Subcutaneous adipose tissue (tissue), 4 donors: Measurements from ENCODE around the gene KLK13. TPM values are rescaled to one million over a fixed set of nuclear protein-coding genes. Genes with fewer than 3 reads are reported as not detected.

Source experiments
- total RNA-seq, 4 donors: library from RNA; depleted of rRNA; stranded (reverse); fragments of >200 nt; gene quantifications; one replicate each; pipeline ENCODE4 v1.1.0, GENCODE V29; 2016
- TF ChIP-seq, protein P1 (sequence below): fragments of 450-650 bp; IDR thresholded peaks from one replicate; pipeline ENCODE4 v1.5.1; 2016; ENCODE audit warnings: low read depth, mild to moderate bottlenecking, control low read depth, antibody characterized with exemption, moderate library complexity

The KLK13 gene
- total RNA-seq, 4 donors from 2014 or later = not detected

DNA sequence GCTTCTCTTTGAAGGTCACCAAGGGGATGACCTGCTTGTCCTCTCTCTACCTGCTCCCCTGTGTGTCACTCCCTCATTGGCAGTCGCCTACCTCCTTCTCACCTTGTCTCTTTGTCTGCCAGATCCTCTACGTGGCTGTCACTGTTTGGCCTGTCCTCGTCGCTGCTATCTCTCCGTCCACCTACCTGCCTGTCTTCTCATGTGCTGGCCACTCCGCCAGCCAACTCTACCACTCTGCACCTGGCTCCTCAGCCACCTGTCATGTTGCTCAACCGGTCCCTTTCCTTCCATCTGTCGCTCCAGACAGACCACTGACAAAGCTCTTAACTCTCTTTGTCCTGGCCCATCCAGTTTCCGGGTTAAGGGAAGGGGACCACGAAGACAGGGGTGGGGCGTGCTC is 30.2 kb downstream of the KLK13 start, which contains the start of gene KLK12:
Gene KLK12 (minus strand): TSS at position 299 of the 400 bp plus-strand sequence. CDS start 381 bp downstream, outside the sequence.
- TF ChIP-seq, protein P1, sequence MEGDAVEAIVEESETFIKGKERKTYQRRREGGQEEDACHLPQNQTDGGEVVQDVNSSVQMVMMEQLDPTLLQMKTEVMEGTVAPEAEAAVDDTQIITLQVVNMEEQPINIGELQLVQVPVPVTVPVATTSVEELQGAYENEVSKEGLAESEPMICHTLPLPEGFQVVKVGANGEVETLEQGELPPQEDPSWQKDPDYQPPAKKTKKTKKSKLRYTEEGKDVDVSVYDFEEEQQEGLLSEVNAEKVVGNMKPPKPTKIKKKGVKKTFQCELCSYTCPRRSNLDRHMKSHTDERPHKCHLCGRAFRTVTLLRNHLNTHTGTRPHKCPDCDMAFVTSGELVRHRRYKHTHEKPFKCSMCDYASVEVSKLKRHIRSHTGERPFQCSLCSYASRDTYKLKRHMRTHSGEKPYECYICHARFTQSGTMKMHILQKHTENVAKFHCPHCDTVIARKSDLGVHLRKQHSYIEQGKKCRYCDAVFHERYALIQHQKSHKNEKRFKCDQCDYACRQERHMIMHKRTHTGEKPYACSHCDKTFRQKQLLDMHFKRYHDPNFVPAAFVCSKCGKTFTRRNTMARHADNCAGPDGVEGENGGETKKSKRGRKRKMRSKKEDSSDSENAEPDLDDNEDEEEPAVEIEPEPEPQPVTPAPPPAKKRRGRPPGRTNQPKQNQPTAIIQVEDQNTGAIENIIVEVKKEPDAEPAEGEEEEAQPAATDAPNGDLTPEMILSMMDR = no peak

DNA sequence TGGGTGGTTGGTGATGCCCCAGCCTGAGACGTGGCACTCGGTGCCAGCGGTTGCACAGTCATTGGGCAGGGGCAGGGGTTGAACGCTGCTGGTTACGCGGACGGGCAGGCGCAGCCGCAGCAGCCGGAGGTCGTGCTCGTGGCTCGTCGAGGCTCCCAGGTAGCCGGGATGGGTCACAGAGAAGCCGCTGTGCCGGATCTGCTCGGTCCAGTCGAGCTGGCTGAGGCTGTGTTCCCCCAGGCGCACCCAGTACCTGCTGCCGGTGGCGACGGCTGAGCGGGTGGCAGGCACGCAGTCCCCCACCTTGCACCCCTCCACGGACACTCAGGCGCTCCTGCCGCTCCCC is 33.0 kb downstream of the KLK13 start:
- TF ChIP-seq, protein P1 = no peak

DNA sequence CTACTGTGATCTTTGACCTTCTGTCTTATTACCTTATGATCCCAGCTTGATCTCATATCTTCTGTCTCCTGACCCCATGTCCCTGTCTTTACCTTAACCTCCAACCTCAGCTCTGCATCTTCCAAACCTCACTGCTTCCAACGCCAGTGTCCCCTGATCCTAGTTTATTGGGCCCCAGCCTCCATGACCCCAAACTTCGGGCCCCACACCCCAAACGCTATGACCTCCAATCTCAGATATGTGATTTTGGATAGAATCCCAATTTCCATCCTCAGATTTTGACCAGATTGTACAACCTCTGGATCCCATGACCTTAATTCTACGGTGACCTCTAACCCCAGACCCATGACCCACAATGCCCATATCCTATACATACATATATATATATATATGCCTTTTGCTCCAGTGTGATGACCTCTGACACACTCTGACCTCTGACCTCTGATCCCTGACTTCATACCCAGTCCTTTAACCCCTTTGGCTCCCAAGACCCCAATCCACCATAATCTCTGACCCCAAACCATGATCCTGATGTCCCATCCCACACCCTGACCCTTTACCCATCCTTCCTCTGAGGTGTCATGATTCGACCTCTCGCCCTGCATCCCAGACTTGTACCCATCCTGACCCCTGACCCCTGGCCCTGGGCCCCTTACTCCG is 33.5 kb downstream of the KLK13 start:
- TF ChIP-seq, protein P1 = no peak

DNA sequence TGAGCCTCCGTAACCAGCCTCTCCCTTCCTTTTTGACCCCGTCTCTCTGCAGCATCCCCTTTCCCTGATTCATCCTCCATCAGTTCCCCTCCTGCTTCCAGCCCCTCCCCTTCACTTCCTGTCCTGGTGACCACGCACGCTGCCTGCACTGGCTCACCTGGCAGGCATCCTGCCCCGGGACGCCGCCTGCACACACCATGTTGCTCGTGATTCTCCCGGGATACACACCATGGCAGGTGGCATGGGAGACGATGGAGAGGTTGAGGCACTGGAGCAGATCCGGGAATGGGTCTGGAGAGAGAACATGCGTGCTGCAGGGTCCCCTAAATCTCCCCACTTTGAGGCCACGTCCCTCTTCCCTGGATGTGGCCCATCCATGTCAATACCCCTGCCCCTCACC is 34.3 kb downstream of the KLK13 start:
- TF ChIP-seq, protein P1 = no peak

DNA sequence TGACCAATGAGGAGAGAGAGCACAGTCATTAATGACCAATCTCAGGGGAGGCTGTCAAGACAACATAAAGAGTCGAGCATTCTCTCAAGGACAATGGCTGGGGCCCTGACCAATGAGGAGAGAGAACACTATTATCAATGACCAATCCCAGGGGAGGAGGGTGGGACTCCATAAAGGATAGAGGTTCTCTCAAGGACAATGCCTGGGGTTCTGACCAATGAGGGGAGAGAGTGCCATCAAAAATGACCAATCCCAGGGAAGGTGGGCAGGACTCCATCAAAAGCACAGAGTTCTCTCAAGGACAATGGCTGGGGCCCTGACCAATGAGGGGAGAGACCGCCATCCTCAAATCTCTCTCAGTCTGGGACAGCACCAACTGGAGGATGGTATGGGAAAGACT is 35.2 kb downstream of the KLK13 start:
- TF ChIP-seq, protein P1 = no peak

DNA sequence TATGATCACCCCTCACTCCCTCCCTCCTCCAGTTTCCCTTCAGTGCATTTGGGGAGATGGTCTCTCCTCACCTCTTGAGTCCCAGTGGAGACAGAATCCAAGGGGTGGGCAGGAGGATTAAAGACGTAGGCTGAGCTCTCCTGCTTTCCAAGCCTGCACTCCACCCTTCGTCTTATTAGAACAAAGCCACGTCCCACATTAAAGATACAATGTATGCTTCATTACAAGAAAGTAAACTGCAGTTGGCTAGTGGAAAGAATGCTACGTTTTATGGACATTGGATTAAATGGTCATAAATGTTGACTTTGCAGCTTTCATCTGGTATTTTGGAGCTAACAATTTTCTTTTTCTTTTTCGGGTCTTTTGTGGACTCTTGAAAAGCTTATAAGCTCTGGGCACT is 37.0 kb downstream of the KLK13 start:
- TF ChIP-seq, protein P1 = no peak

DNA sequence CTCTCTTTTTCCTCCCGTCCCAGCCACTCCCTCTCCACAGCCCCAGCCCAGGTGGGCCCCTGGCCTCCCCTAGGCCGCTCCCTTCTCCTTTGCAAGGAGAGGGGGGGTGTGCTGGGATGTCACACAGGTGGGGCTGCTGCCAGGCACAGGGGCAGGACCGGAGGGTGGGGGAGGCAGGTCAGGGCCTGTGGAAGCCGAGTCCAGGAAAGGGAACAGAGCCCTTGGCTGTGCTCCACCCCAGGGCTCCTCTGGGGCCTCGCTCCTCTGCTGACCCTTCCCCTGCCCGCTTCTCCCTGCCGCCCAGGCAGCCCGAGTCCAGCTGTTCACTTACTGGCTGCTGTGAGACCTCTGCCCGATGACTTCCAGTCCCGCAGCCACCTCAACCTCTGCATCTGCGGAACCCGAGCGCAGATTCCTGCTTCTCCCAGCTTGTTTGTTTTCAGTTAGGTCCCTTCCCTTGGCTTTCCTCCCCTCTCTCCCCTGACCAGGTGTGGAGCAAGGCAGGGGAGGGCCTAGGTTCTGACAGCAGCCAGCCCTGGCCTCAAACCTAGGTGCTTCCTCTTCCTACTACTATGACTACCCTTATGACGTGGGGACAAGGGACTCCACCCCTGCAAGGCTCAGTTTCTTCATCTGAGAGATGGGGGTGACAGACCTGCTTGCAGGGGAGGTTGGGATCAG is 37.6 kb downstream of the KLK13 start:
- TF ChIP-seq, protein P1 = no peak
